GM12878 (cell line): ENCODE results near the gene ESPL1. TPM values are rescaled to one million over a fixed set of nuclear protein-coding genes. Genes with fewer than 3 reads are reported as not detected.

Experiments
- ATAC-seq: fragments of 200-7000 bp; cut with Tn5 transposase; 3 replicates; pipeline ENCODE4 v1.9.1; 2020; ENCODE audit warnings: mild to moderate bottlenecking, moderate library complexity
- Bru-seq: library from RNA; stranded (reverse); fragments of 400-500 nt; gene quantifications from one replicate; lab custom pipeline; 2021; lab: Mats Ljungman, UMichigan
- BruChase-seq, 2 experiments: library from RNA; stranded (reverse); fragments of 400-500 nt; gene quantifications; one replicate each; lab custom pipeline; 2021; lab: Mats Ljungman, UMichigan
- BruUV-seq: library from RNA; stranded (reverse); fragments of 400-500 nt; replicated peaks from 2 replicates; lab custom pipeline; 2021; lab: Mats Ljungman, UMichigan
- CTCF ChIA-PET: fragments of 300-600 bp; sonication (Branson Sonifier 250); formaldehyde crosslinking; extraction: SDS; loops from one replicate; lab custom pipeline; 2021; ENCODE audit warnings: inconsistent platforms; lab: Yijun Ruan, JAX
- POLR2A ChIA-PET: fragments of 350-600 bp; formaldehyde crosslinking; extraction: SDS; loops from one replicate; lab custom pipeline; 2021; ENCODE audit warnings: inconsistent platforms; lab: Charles Lee
- RAD21 ChIA-PET: fragments of 300-600 bp; sonication (Branson Sonifier 250); formaldehyde crosslinking; loops from one replicate; lab custom pipeline; 2023; ENCODE audit warnings: antibody characterized with exemption; ENCODE audit not compliant: unreplicated experiment; lab: Charles Lee
- SMC1A ChIA-PET: fragments of 300-600 bp; sonication (Branson Sonifier 250); formaldehyde crosslinking; loops from one replicate; lab custom pipeline; 2023; ENCODE audit not compliant: unreplicated experiment, uncharacterized antibody; lab: Charles Lee
- DNase-seq: peaks from one replicate; pipeline ENCODE4 v3.0.0-alpha.2; 2011; ENCODE audit warnings: low read depth, low spot score
- FAIRE-seq: peaks from 3 replicates; lab custom pipeline; 2011; peaks lifted over from hg19 to GRCh38; lab: Jason Lieb, UNC
- H2AFZ ChIP-seq: 2 replicates; pipeline ENCODE4 v1.6.0; 2011; ENCODE audit warnings: low read depth, low read length, control low read depth; ENCODE audit not compliant: control insufficient read depth
- H3K27ac ChIP-seq: 2 replicates; pipeline ENCODE4 v1.5.1; 2011; ENCODE audit warnings: control low read depth; ENCODE audit not compliant: control insufficient read depth, insufficient read depth
- H3K27me3 ChIP-seq, 2 experiments: replicated peaks in 1 of 2; 2 replicates each; pipeline versions ENCODE4 v1.6.0 to v1.6.1; 2011; ENCODE audit warnings: low read length in 1 of 2; ENCODE audit not compliant: control insufficient read depth in 2 of 2, insufficient read depth in 2 of 2
- H3K36me3 ChIP-seq, 2 experiments: 2 replicates each; pipeline ENCODE4 v1.5.1; 2011; ENCODE audit warnings: low read length in 1 of 2; ENCODE audit not compliant: control insufficient read depth in 2 of 2, insufficient read depth in 2 of 2
- H3K4me1 ChIP-seq: 2 replicates; pipeline ENCODE4 v1.6.1; 2011; ENCODE audit warnings: mild to moderate bottlenecking, low read length, moderate library complexity, mixed read lengths; ENCODE audit not compliant: control insufficient read depth, insufficient read depth
- H3K4me2 ChIP-seq: 2 replicates; pipeline ENCODE4 v1.6.0; 2011; ENCODE audit warnings: control low read depth; ENCODE audit not compliant: control insufficient read depth, insufficient read depth
- H3K4me3 ChIP-seq: fragments of 200-600 bp; sonication (generic); 2 replicates; pipeline ENCODE4 v1.5.1; 2016
- H3K79me2 ChIP-seq: 2 replicates; pipeline ENCODE4 v1.6.0; 2011; ENCODE audit warnings: low read length; ENCODE audit not compliant: control insufficient read depth, insufficient read depth
- H3K9ac ChIP-seq: 2 replicates; pipeline ENCODE4 v1.8.0; 2011; ENCODE audit warnings: low read length, control low read depth, mixed read lengths; ENCODE audit not compliant: control insufficient read depth, insufficient read depth
- H3K9me3 ChIP-seq: replicated peaks from 3 replicates; pipeline ENCODE4 v1.5.1; 2011; ENCODE audit warnings: mild to moderate bottlenecking, low read length; ENCODE audit not compliant: control insufficient read depth, insufficient read depth
- H4K20me1 ChIP-seq: 2 replicates; pipeline ENCODE4 v1.6.0; 2011; ENCODE audit not compliant: control insufficient read depth, insufficient read depth
- BCLAF1 ChIP-seq: fragments of 450-650 bp; IDR thresholded peaks from 2 replicates; pipeline ENCODE4 v1.6.1; 2017; ENCODE audit warnings: antibody characterized with exemption, mild to moderate bottlenecking, moderate library complexity
- E2F8 ChIP-seq: fragments of 450-650 bp; IDR thresholded peaks from 2 replicates; pipeline ENCODE4 v1.6.1; 2018; ENCODE audit warnings: mild to moderate bottlenecking, low read depth, moderate library complexity; ENCODE audit not compliant: partially characterized antibody
- ESRRA ChIP-seq: IDR thresholded peaks from 2 replicates; pipeline ENCODE4 v1.6.1; 2012; ENCODE audit warnings: mild to moderate bottlenecking, low read length, improper control_type of control experiment
- HDAC6 ChIP-seq: fragments of 200-600 bp; sonication (generic); IDR thresholded peaks from one replicate; pipeline ENCODE4 v1.8.0; 2017; ENCODE audit warnings: antibody characterized with exemption; ENCODE audit not compliant: unreplicated experiment
- POLR2A ChIP-seq: IDR thresholded peaks from 2 replicates; pipeline ENCODE4 v1.6.1; 2011; ENCODE audit warnings: low read depth, mild to moderate bottlenecking, low read length
- RELB ChIP-seq: fragments of 450-650 bp; IDR thresholded peaks from 2 replicates; pipeline ENCODE4 v1.6.1; 2017; ENCODE audit warnings: low read depth, mild to moderate bottlenecking, moderate library complexity
- TAF1 ChIP-seq: IDR thresholded peaks from 2 replicates; pipeline ENCODE4 v1.6.1; 2011; ENCODE audit warnings: mild to moderate bottlenecking, low read depth, low read length, borderline replicate concordance
- ZNF622 ChIP-seq: fragments of 450-650 bp; IDR thresholded peaks from 2 replicates; pipeline ENCODE4 v1.6.1; 2017; ENCODE audit warnings: mild to moderate bottlenecking, inconsistent platforms
- ZZZ3 ChIP-seq: IDR thresholded peaks from 2 replicates; pipeline ENCODE4 v1.6.1; 2011; ENCODE audit warnings: low read depth; ENCODE audit not compliant: control insufficient read depth, insufficient read length
- WGBS: methylation state at CpG from one replicate; pipeline ENCODE4 v1.1.6; 2016; ENCODE audit warnings: low lambda C conversion rate; ENCODE audit not compliant: insufficient replicate concordance, insufficient coverage; ENCODE audit errors: missing lambda C conversion rate; 5-methylcytosine and 5-hydroxymethylcytosine counted together
- in situ Hi-C: fragments of 300-500 bp; cut with MboI; formaldehyde crosslinking; loops from 9 replicates; pipeline ENCODE4 v1.14.3; 2018; ENCODE audit warnings: mixed read lengths
- intact Hi-C: fragments of 100-400 bp; cut with micrococcal nuclease; formaldehyde crosslinking; loops from one replicate; pipeline ENCODE4 v1.14.2; 2022; ENCODE audit not compliant: unreplicated experiment
- long read RNA-seq, 2 experiments: library from polyadenylated mRNA; unstranded; transcript quantifications; one replicate each; pipeline ENCODE4 v2.0.0, GENCODE V29; 2019 to 2020
- polyA minus RNA-seq, 3 experiments: library from RNA; depleted of rRNA, polyadenylated mRNA; stranded (reverse); fragments of >200 nt; gene quantifications; 2 replicates each; pipeline ENCODE4 v1.2.3, GENCODE V29; 2011
- polyA plus RNA-seq, 11 experiments: library from polyadenylated mRNA; depleted of rRNA in 4 of 11; unstranded in 6 of 11; stranded (reverse) in 5 of 11; fragments of >200 nt; fragmentation: Nextera tagmentation in 4 of 11; fragmentation: Illumina TruSeq in 1 of 11; extraction: Ambion mirVana in 4 of 11; extraction: Trizol in 1 of 11; gene quantifications; 1 replicate in 1 of 11; 2 replicates in 10 of 11; pipeline versions ENCODE4 v1.2.1 to v1.2.3, GENCODE V29; 2011 to 2016; ENCODE audit warnings: inconsistent platforms in 2 of 11, missing spikeins in 2 of 11, low read depth in 1 of 11
- total RNA-seq, 4 experiments: library from RNA; depleted of rRNA in 3 of 4; stranded (reverse); fragments of >200 nt in 3 of 4; fragmentation: Illumina TruSeq in 1 of 4; extraction: Trizol in 1 of 4; gene quantifications; 2 replicates each; pipeline versions ENCODE4 v1.2.1 to v1.2.3, GENCODE V29; 2013 to 2021

The ESPL1 gene
- 49.7 and 52.5 TPM in 2 replicates for total RNA-seq (2013; cell fraction: nucleolus; rRNA removed)
- 28.4 and 28.5 TPM in 2 replicates for total RNA-seq (2014; rRNA removed)
- total RNA-seq (2014; rRNA removed; fragmentation: Illumina TruSeq; extraction: Trizol) = 17.9 and 20.1 TPM in 2 replicates
- 54.4 and 61.9 TPM in 2 replicates for total RNA-seq (2021)
- 7.2 TPM for polyA plus RNA-seq (2011; ENCODE audit: low read depth)
- polyA plus RNA-seq (2011; rRNA removed) = 14.4 and 19.3 TPM in 2 replicates
- polyA plus RNA-seq (2011; cell fraction: cytosol; rRNA removed) = 23.7 and 26.8 TPM in 2 replicates
- polyA plus RNA-seq (2011; cell fraction: nucleus; rRNA removed) = 110 and 113 TPM in 2 replicates
- polyA plus RNA-seq (2012) = 13.9 and 14.4 TPM in 2 replicates
- 19.0 and 28.6 TPM in 2 replicates for polyA plus RNA-seq (2014; fragmentation: Illumina TruSeq; extraction: Trizol)
- 1 to 10 TPM; 2.1 to 2.2 TPM for polyA plus RNA-seq (2014; fragmentation: Nextera tagmentation; extraction: Ambion mirVana)
- polyA plus RNA-seq (2014; rRNA removed) = 30.8 and 31.4 TPM in 2 replicates
- polyA plus RNA-seq (2016; fragmentation: Nextera tagmentation; extraction: Ambion mirVana) = 10 to 100 TPM; 21.1 to 21.2 TPM
- 36.4 and 41.1 TPM in 2 replicates for polyA minus RNA-seq (2011; rRNA and poly(A)+ RNA removed)
- polyA minus RNA-seq (2011; cell fraction: cytosol; rRNA and poly(A)+ RNA removed) = 8.6 and 10.9 TPM in 2 replicates
- polyA minus RNA-seq (2011; cell fraction: nucleus; rRNA and poly(A)+ RNA removed) = 33.7 and 47.5 TPM in 2 replicates
- Bru-seq, nascent RNA = percentile 62 among the genes with signal in this experiment
- percentile 68 among the genes with signal in this experiment for BruChase-seq, experiment 1, labeled RNA remaining after a 6-hour chase
- percentile 69 among the genes with signal in this experiment for BruChase-seq, experiment 2, labeled RNA remaining after a 2-hour chase
- long read RNA-seq, experiment 1, partial matches to known transcripts = 2 of 3 reads
- long read RNA-seq, experiment 1, other reads (novel, unspliced or antisense) = 1 of 3 reads
- long read RNA-seq, experiment 2, partial matches to known transcripts = 8 of 10 reads
- long read RNA-seq, experiment 2, other reads (novel, unspliced or antisense) = 1 of 10 reads

GRCh38 chr12:53267999-53268629 lies at the start of gene ESPL1:
TSS of gene ESPL1 (plus strand) at chr12:53268299. CDS start at chr12:53268767, 468 bp downstream.
- Histone ChIP-seq H4K20me1 (no peaks in the 10 kb centered on the region), H3K4me1 (peaks cover 14% of the 10 kb centered on the region), H3K4me3 (peak within 1 kb of the TSS; percentile 77), H2AFZ (peak within 1 kb of the TSS; percentile 94), H3K36me3 (peaks cover 0 to 9% of the 10 kb centered on the region in 2 experiments; a peak in 1 of 4 replicates), H3K9me3 (no peaks in the 10 kb centered on the region), H3K79me2 (peaks cover 26% of the 10 kb centered on the region), H3K9ac (peak within 1 kb of the TSS; percentile 87), H3K27ac (peak within 1 kb of the TSS; percentile 89), H3K27me3 (no peaks in the 10 kb centered on the region), H3K4me2 (peak within 1 kb of the TSS; percentile 89)
- BruUV-seq = no TSS peak
- WGBS = under 1% methylated on average over 58 of the region's 58 CpGs
- SMC1A ChIA-PET = interaction anchor here (0.5 to 7.7 kb wide), 23 partner anchors 9 to 921 kb away, joined by 3 to 155 read pairs (median 4); partner anchors contain the start of genes AAAS, ITGB7 and PFDN5
- RAD21 ChIA-PET = interaction anchor here (0.9 to 8.8 kb wide), 21 partner anchors 8 to 233 kb away, joined by 3 to 146 read pairs (median 7); partner anchors contain the start of genes AAAS, CSAD, ITGB7 and MYG1
- ATAC-seq = peak; percentile 93
- peak; percentile 86 for FAIRE-seq
- CTCF ChIA-PET = interaction anchor here (0.6 to 7.2 kb wide), 23 partner anchors 14 to 240 kb away, joined by 3 to 134 read pairs (median 6); partner anchors contain the start of genes AAAS, CSAD, ITGB7 and PFDN5
- in situ Hi-C loops (no loop called here), intact Hi-C loops (loop anchor here (5.0 kb wide), 1 partner anchor 46 kb away; no protein-coding TSS in a partner anchor)
- DNase-seq = peak; percentile 58
- POLR2A ChIA-PET = interaction anchor here (0.5 to 3.4 kb wide), 25 partner anchors 9 to 189 kb away, joined by 3 to 26 read pairs (median 5); partner anchors contain the start of genes AAAS, ITGB7, PFDN5 and SPRYD3
- TF ChIP-seq ESRRA (peak; percentile 56; the same call in 1 of the 2 replicates), ZNF622 (no peak), TAF1 (no peak), HDAC6 (no peak), ZZZ3 (no peak), E2F8 (no peak), POLR2A (peak; percentile 75), BCLAF1 (no peak), RELB (peak; percentile 94)
